Kidney (tissue), 14 donors: ENCODE data around the gene MCF2L. TPM values are rescaled to one million over a fixed set of nuclear protein-coding genes. Genes with fewer than 3 reads are reported as not detected.

Experiments
- DNase-seq, 5 donors: peaks; one replicate each; pipeline ENCODE4 v3.0.0-alpha.2; 2013 to 2020
- FAIRE-seq: peaks from 2 replicates; lab custom pipeline; 2012; peaks lifted over from hg19 to GRCh38; lab: Jason Lieb, UNC
- H3K27ac ChIP-seq, 2 donors: one replicate each; pipeline ENCODE4 v1.7.0; 2013; ENCODE audit warnings: low read depth in 2 of 2, low read length in 2 of 2, inconsistent platforms in 1 of 2
- H3K27me3 ChIP-seq: one replicate; pipeline ENCODE4 v1.7.1; 2013; ENCODE audit warnings: low read length, inconsistent platforms; ENCODE audit not compliant: control insufficient read depth, insufficient read depth
- H3K36me3 ChIP-seq, 3 donors: one replicate each; pipeline versions ENCODE4 v1.7.0 to v1.7.1; 2013; ENCODE audit warnings: low read length in 3 of 3, control low read depth in 1 of 3, inconsistent platforms in 1 of 3; ENCODE audit not compliant: insufficient read depth in 3 of 3, control insufficient read depth in 2 of 3
- H3K4me1 ChIP-seq, 3 donors: one replicate each; pipeline versions ENCODE4 v1.7.0 to v1.7.1; 2013; ENCODE audit warnings: low read length in 3 of 3, inconsistent platforms in 1 of 3, low read depth in 1 of 3; ENCODE audit not compliant: control insufficient read depth in 2 of 3, insufficient read depth in 2 of 3
- H3K4me3 ChIP-seq, 3 donors: one replicate each; pipeline versions ENCODE4 v1.7.0 to v1.8.1; 2013; ENCODE audit warnings: low read length in 3 of 3, control low read depth in 1 of 3, inconsistent platforms in 1 of 3
- H3K9ac ChIP-seq, 3 donors: one replicate each; pipeline versions ENCODE4 v1.7.0 to v1.7.1; 2013; ENCODE audit warnings: low read length in 3 of 3, control low read depth in 1 of 3, inconsistent platforms in 1 of 3
- H3K9me3 ChIP-seq, 3 donors: one replicate each; pipeline versions ENCODE4 v1.7.0 to v1.7.1; 2013; ENCODE audit warnings: low read length in 3 of 3, control low read depth in 1 of 3, inconsistent platforms in 1 of 3; ENCODE audit not compliant: control insufficient read depth in 2 of 3, insufficient read depth in 1 of 3
- CTCF ChIP-seq: IDR thresholded peaks from 3 replicates; pipeline ENCODE4 v1.5.1; 2012; ENCODE audit warnings: mild to moderate bottlenecking, moderate library complexity, borderline replicate concordance; ENCODE audit not compliant: insufficient read depth; ENCODE audit errors: extremely low read depth
- intact Hi-C: fragments of 100-400 bp; cut with DNase I; formaldehyde crosslinking; loops from one replicate; pipeline ENCODE4 v1.11.1; 2022
- polyA plus RNA-seq: library from polyadenylated mRNA; stranded (reverse); fragments of 350-450 nt; fragmentation: Illumina TruSeq; extraction: RNeasy Lipid Tissue Mini Kit (QIAGEN cat#74804); gene quantifications from one replicate; pipeline ENCODE4 v1.2.3, GENCODE V29; 2014; ENCODE audit warnings: low read depth, low replicate concordance; ENCODE audit not compliant: insufficient read depth
- total RNA-seq: library from RNA; stranded (reverse); fragmentation: NEBNext Ultra II Directional; extraction: Animal tissue kit (Norgen Biotek cat#: 25700); gene quantifications from one replicate; pipeline ENCODE4 v1.2.1, GENCODE V29; 2021
- donor health status: control.
- donor health status: control.
- donor health status: control.
- donor health status: control.
- donor health status: control.
- donor health status: DM: yes; HTN: yes; CAD: no.
- donor health status: Normal renal cell carcinoma (clear cell type).

The MCF2L gene
- total and polyA plus RNA-seq, 2 donors from 2014 or later: 12.1 to 61.9 TPM

GRCh38 chr13:113017506-113018215 is 48.6 kb downstream of the MCF2L start:
- Histone ChIP-seq H3K9ac (no peak overlapping the region), H3K9me3 (no peaks in the 10 kb centered on the region), H3K4me3 (no peak overlapping the region), H3K27me3 (no peaks in the 10 kb centered on the region), H3K36me3 (peaks cover 0 to 10% (median 7%) of the 10 kb centered on the region in 3 donors), H3K27ac (no peak overlapping the region), H3K4me1 (peaks cover 0 to 11% (median 0%) of the 10 kb centered on the region in 3 donors)
- intact Hi-C loops: no loop called here
- TF ChIP-seq CTCF: no peak
- no peak for FAIRE-seq
- peak in 1 of 5 donors; percentile 51 for DNase-seq

GRCh38 chr13:113018676-113019465 is 49.9 kb downstream of the MCF2L start:
- H3K4me3 ChIP-seq: no peak overlapping the region
- H3K9ac ChIP-seq: no peak overlapping the region
- no peak for TF ChIP-seq CTCF
- peaks cover 0 to 10% (median 7%) of the 10 kb centered on the region in 3 donors for H3K36me3 ChIP-seq
- no peak overlapping the region for H3K27ac ChIP-seq
- FAIRE-seq (no peak), DNase-seq (no peak)
- H3K27me3 ChIP-seq: no peaks in the 10 kb centered on the region
- peaks cover 0 to 1% (median 0%) of the 10 kb centered on the region in 3 donors for H3K4me1 ChIP-seq
- H3K9me3 ChIP-seq: no peaks in the 10 kb centered on the region
- intact Hi-C loops: no loop called here

GRCh38 chr13:113020323-113021080 is 51.5 kb downstream of the MCF2L start:
- TF ChIP-seq CTCF: no peak
- intact Hi-C loops: no loop called here
- no peaks in the 10 kb centered on the region for H3K27me3 ChIP-seq
- H3K27ac ChIP-seq: no peak overlapping the region
- no peak overlapping the region for H3K4me3 ChIP-seq
- H3K9ac ChIP-seq: no peak overlapping the region
- no peak for FAIRE-seq
- DNase-seq: no peak
- H3K9me3 ChIP-seq: no peaks in the 10 kb centered on the region
- H3K36me3 ChIP-seq: peaks cover 0 to 10% (median 7%) of the 10 kb centered on the region in 3 donors
- H3K4me1 ChIP-seq: no peaks in the 10 kb centered on the region
